ENCODE measurements around the gene CEL.
"Not testable (repeated sequence)": the region's sequence is repeated elsewhere in the genome, so short reads cannot be mapped to it uniquely, and the experiment has no call there.

The CEL gene

DNA sequence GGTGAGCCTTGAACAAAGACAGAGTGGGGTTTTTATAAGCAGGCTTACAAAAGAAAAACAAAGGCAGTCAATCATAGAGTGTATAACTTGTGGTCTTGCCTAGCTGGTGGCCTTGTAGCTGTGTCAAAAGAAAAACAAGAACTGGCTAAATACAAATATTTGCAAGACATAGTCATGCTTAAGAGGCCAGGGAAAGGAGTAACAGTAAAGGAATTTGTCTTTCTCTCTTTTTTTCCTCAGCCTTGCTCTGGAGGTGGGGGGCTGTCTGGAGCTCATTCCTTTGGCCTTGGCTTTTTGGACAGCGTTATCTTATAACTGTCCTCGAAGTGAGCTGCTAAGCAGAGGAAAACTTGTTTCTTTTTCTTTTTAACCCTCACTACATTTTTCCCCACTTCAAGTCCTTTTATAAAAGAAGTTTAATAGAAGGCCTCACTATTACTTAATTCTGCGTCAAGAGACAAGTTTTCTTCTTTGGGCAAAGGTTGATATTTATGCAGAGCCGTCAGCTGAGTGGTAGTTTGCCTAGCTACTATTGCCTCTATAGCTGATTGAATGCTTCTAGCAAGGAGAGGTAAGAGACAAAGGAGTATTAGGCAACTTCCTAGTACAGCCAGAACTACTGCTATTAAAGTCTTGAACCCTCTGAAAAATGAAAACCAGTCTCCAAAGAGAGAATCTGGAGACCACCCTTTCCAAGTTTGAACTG is 14.3 kb downstream of the CEL start:
- TF ChIP-seq, protein P1, sequence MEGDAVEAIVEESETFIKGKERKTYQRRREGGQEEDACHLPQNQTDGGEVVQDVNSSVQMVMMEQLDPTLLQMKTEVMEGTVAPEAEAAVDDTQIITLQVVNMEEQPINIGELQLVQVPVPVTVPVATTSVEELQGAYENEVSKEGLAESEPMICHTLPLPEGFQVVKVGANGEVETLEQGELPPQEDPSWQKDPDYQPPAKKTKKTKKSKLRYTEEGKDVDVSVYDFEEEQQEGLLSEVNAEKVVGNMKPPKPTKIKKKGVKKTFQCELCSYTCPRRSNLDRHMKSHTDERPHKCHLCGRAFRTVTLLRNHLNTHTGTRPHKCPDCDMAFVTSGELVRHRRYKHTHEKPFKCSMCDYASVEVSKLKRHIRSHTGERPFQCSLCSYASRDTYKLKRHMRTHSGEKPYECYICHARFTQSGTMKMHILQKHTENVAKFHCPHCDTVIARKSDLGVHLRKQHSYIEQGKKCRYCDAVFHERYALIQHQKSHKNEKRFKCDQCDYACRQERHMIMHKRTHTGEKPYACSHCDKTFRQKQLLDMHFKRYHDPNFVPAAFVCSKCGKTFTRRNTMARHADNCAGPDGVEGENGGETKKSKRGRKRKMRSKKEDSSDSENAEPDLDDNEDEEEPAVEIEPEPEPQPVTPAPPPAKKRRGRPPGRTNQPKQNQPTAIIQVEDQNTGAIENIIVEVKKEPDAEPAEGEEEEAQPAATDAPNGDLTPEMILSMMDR (IDR thresholded peaks at IDR 0.05; ENCODE audit: insufficient read depth, low read depth, low read length, missing control alignments) = no peak
- no peak overlapping the region for H3K4me3 ChIP-seq (ENCODE audit: low read depth, low read length)
- no peak for DNase-seq (ENCODE audit: low read depth)

DNA sequence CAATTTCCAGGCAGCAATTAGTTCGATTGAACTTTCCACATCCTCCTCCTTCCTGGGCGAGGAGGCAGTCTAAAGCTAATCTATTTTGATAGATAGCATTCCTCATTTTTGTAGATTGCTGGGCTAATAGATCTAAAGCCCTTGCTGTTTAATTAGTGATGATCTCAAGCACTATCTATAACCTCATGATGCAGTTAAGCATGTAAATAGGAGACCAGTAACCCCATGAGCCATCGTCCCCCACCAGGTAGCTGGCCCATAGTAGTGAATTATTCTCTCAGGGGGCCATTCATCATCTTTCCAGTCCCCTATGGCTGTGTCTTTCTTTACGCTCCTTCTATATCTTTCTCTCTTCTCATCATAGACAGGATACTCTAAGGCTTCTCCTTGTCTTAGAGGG is 14.9 kb downstream of the CEL start:
- TF ChIP-seq, protein P1 (IDR thresholded peaks at IDR 0.05; ENCODE audit: insufficient read depth, low read depth, low read length, missing control alignments) = no peak
- no peak overlapping the region for H3K4me3 ChIP-seq (ENCODE audit: low read depth, low read length)
- no peak for DNase-seq (ENCODE audit: low read depth)

DNA sequence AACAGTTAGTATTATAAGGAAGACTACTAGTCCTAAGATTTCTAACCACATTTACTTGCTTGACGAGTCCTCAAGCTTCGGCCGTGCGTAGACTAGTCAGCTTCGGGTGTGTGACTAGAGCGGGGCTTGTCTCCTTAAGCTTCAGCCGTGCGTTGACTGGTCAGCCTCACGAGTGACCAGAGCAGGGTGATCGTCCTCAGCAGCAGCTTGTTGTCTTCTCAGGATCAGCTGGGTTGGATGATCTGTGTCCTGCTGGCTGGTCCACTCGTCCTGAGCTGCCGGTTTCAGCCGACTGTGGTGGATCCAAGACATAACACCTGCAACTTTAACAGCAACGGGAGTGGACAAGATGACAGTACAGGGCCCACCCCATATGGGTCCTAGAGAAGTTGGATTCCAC is 16.7 kb downstream of the CEL start:
- DNase-seq (ENCODE audit: low read depth) = no peak
- TF ChIP-seq, protein P1 (IDR thresholded peaks at IDR 0.05; ENCODE audit: insufficient read depth, low read depth, low read length, missing control alignments) = no peak
- H3K4me3 ChIP-seq (ENCODE audit: low read depth, low read length) = no peak overlapping the region

DNA sequence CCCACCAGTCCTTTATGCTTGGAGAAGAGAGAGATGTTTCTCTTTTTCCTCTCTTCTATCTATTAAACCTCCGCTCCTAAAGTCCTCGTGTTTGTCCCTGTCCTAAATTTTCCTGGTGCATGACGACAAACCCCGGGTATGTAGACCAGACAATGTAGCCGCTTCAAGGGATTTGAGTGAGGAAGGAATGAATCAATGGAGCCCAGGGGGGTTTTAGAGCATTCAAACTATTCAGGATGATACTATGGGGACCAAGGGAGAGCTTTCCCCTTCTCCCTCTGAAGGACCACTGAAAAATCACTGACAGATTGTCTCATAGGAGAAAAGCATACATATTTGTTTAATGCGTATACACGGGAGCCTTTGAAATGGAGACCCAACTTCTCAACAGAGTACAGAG is 18.4 kb downstream of the CEL start:
- TF ChIP-seq, protein P1 (IDR thresholded peaks at IDR 0.05; ENCODE audit: insufficient read depth, low read depth, low read length, missing control alignments) = no peak
- no peak overlapping the region for H3K4me3 ChIP-seq (ENCODE audit: low read depth, low read length)
- no peak for DNase-seq (ENCODE audit: low read depth)

- not testable (repeated sequence) for DNase-seq (ENCODE audit: low read depth); H3K4me3 ChIP-seq (ENCODE audit: low read depth, low read length)
Observed at GRCh38 chr9:133080786-133081779, 19.3 kb downstream of the CEL start.

DNA sequence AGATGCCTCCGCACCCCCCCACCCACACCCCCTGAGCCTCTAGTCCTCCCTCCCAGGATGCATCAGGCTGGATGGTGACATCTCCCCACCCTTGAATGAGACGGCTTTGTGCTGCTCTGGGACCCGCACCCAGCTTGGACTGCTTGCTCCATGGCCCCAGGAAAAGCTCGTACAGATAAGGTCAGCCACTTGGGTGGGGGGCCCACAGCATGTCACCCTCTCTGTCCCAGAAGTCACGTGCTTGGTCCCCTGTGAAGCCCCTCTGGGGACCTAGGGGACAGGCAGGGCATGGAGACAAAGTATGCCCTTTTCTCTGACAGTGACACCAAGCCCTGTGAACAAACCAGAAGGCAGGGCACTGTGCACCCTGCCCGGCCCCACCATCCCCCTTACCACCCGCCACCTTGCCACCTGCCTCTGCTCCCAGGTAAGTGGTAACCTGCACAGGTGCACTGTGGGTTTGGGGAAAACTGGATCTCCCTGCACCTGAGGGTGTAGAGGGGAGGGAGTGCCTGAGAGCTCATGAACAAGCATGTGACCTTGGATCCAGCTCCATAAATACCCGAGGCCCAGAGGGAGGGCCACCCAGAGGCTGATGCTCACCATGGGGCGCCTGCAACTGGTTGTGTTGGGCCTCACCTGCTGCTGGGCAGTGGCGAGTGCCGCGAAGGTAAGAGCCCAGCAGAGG is 20.3 kb downstream of the CEL start:
- not testable (repeated sequence) for DNase-seq (ENCODE audit: low read depth); H3K4me3 ChIP-seq (ENCODE audit: low read depth, low read length)

- DNase-seq (ENCODE audit: low read depth); H3K4me3 ChIP-seq (ENCODE audit: low read depth, low read length): not testable (repeated sequence)
Observed at GRCh38 chr9:133083688-133084087, 21.9 kb downstream of the CEL start.

DNA sequence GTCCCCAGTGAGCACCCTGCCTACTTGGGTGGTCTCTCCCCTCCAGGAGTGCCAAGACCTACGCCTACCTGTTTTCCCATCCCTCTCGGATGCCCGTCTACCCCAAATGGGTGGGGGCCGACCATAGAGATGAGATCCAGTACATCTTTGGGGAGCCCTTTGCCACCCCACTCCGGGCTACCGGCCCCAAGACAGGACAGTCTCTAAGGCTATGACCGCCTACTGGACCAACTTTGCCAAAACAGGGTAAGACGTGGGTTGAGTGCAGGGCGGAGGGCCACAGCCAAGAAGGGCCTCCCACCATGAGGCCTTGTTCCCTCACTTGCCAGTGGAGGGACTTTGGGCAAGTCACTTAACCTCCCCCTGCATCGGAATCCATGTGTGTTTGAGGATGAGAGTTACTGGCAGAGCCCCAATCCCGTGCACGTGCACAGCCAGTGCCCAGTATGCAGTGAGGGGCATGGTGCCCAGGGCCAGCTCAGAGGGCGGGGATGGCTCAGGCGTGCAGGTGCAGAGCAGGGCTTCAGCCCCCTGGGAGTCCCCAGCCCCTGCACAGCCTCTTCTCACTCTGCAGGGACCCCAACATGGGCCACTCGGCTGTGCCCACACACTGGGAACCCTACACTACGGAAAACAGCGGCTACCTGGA is 24.6 kb downstream of the CEL start:
- H3K4me3 ChIP-seq (ENCODE audit: low read depth, low read length); DNase-seq (ENCODE audit: low read depth): not testable (repeated sequence)

Measured in GM12865 (cell line).